HG03558 (cell line): Measurements from ENCODE around the gene TTC31.

Experiments
- ATAC-seq: cut with Tn5 transposase; IDR thresholded peaks from one replicate; pipeline ENCODE4 v1.9.1; 2021; ENCODE audit warnings: moderate number of reproducible peaks; ENCODE audit not compliant: unreplicated experiment; ENCODE audit errors: extremely low read depth

Gene TTC31

DNA sequence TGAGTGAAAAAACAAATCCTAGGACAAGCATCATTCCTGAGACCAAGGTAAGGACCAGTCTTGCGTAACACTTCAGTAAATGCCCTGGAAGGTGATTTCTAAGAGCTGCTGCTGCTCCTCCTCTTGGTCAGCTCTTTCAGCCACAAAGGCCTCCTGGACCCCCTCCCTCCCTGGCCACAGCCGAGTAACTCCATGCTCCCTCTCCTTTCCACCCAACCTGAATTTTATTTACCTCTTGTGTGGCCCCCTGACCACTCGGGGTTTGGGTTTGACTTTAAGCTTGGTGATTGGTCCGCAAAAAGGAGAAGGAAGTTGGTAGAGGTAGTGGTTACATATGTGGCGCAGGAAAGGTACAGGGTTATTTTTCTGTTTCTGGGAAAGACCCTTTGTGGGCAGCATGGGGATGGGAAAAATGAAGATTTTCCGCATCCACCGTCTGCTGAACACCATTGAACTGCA, 56.0 kb downstream of the TTC31 start:
- no peak for ATAC-seq

DNA sequence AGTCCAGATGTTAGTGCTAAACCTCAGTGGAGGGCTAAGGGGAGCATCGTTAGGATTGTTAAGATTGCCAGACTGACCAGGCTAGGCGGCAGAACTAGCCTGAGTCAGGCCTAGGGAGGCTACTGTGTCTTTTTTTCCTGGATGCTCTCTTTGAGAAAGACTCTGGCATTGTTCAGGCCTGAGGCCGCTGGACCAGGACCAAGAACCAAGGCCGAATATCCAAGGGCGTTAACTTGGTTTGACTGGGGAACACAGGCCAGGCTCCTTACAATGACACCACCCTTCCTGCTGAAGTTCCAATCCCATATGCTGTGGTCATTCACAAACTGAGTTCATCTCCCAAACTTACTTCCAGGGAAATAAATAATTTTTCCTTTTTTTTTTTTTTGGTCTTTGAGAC, 57.4 kb downstream of the TTC31 start:
- no peak for ATAC-seq

GRCh38 chr2:74542978-74543377, 60.1 kb downstream of the TTC31 start:
- no peak for ATAC-seq
